ENCODE measurements around the gene ADRA2B. TPM values are rescaled to one million over a fixed set of nuclear protein-coding genes. Genes with fewer than 3 reads are reported as not detected.

Gene ADRA2B
- total and polyA plus RNA-seq, 2 donors (not counting 3 experiments of a cell fraction or from before 2014, with no cell fraction given): not detected

GRCh38 chr2:96156926-96157648 is 40.7 kb upstream of the ADRA2B start:
- H3K27me3 ChIP-seq (ENCODE audit: control insufficient read depth in 2 of 2, insufficient read depth in 2 of 2, low read length in 2 of 2): peaks cover 0 to 6% of the 10 kb centered on the region in 2 experiments

More at GRCh38 chr2:96156926-96157648, 40.7 kb upstream of the ADRA2B start:
- Histone ChIP-seq H3K4me3 (replicated peaks in 1 of 3; ENCODE audit: insufficient read depth in 1 of 3, low read depth in 1 of 3, low read length in 3 of 3) (no peak overlapping the region), H3K9me1 (replicated peaks; ENCODE audit: control insufficient read depth, extremely low read depth, insufficient read depth, low read length) (no peaks in the 10 kb centered on the region), H3K9ac (replicated peaks; ENCODE audit: extremely low read depth, insufficient read depth, low read length) (no peak overlapping the region), H3K27ac (ENCODE audit: insufficient read depth, low read depth, low read length) (no peak overlapping the region), H3K79me2 (ENCODE audit: control insufficient read depth, insufficient read depth, low read length) (no peaks in the 10 kb centered on the region), H4K20me1 (replicated peaks; ENCODE audit: control insufficient read depth, extremely low read depth, insufficient read depth, low read length) (no peaks in the 10 kb centered on the region), H3K4me1 (ENCODE audit: control insufficient read depth, extremely low read depth, insufficient read depth, low read length) (no peaks in the 10 kb centered on the region), H3K4me2 (ENCODE audit: insufficient read depth, low read length) (no peak overlapping the region), H2AFZ (ENCODE audit: low read depth, low read length) (no peak overlapping the region), H3K36me3 (ENCODE audit: control insufficient read depth in 2 of 2, extremely low read depth in 1 of 2, insufficient read depth in 2 of 2, low read length in 2 of 2) (no peaks in the 10 kb centered on the region), H3K9me3 (replicated peaks; ENCODE audit: control insufficient read depth, insufficient read depth, low read length) (no peaks in the 10 kb centered on the region)
- FAIRE-seq (no peak), DNase-seq (ENCODE audit: low read depth, low spot score) (no peak)
- ChIA-PET CTCF (interaction anchor here (4.0 kb wide), 1 partner anchor 18 kb away, joined by 23 read pairs; no protein-coding TSS in a partner anchor), POLR2A (interaction anchor here (0.6 kb wide), 1 partner anchor 84 kb away, joined by 6 read pairs; no protein-coding TSS in a partner anchor)
- intact Hi-C loops (cut with micrococcal nuclease): no loop called here
- TF ChIP-seq GATA2 (IDR thresholded peaks at IDR 0.05; ENCODE audit: insufficient read depth, insufficient read length, low read depth, low read length) (no peak), MYC (IDR thresholded peaks at IDR 0.05; ENCODE audit: low read depth, low read length) (no peak), JUN (IDR thresholded peaks at IDR 0.05; ENCODE audit: borderline replicate concordance, insufficient read depth, insufficient read length, low read depth) (no peak), EZH2 (IDR thresholded peaks at IDR 0.05; ENCODE audit: borderline replicate concordance, low read depth, low read length, severe bottlenecking) (no peak), FOS (IDR thresholded peaks at IDR 0.05; ENCODE audit: borderline replicate concordance, insufficient read depth, low read length) (no peak), POLR2A (IDR thresholded peaks at IDR 0.05; ENCODE audit: low read depth, low read length) (no peak)
- TF ChIP-seq, protein P1, sequence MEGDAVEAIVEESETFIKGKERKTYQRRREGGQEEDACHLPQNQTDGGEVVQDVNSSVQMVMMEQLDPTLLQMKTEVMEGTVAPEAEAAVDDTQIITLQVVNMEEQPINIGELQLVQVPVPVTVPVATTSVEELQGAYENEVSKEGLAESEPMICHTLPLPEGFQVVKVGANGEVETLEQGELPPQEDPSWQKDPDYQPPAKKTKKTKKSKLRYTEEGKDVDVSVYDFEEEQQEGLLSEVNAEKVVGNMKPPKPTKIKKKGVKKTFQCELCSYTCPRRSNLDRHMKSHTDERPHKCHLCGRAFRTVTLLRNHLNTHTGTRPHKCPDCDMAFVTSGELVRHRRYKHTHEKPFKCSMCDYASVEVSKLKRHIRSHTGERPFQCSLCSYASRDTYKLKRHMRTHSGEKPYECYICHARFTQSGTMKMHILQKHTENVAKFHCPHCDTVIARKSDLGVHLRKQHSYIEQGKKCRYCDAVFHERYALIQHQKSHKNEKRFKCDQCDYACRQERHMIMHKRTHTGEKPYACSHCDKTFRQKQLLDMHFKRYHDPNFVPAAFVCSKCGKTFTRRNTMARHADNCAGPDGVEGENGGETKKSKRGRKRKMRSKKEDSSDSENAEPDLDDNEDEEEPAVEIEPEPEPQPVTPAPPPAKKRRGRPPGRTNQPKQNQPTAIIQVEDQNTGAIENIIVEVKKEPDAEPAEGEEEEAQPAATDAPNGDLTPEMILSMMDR (IDR thresholded peaks at IDR 0.05; ENCODE audit: extremely low read depth in 1 of 2, insufficient read depth in 1 of 2, low read depth in 1 of 2, low read length in 2 of 2): no peak
- TF ChIP-seq, protein P2, sequence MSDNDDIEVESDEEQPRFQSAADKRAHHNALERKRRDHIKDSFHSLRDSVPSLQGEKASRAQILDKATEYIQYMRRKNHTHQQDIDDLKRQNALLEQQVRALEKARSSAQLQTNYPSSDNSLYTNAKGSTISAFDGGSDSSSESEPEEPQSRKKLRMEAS (IDR thresholded peaks at IDR 0.05; ENCODE audit: insufficient read depth, insufficient read length): no peak
- no TSS peak for BruUV-seq (replicated peaks)
- dilution Hi-C loops (cut with MboI; ENCODE audit: extremely low pct_ligation_motif_present, low sequenced_read_pairs): no loop called here

Data from endothelial cell of umbilical vein (primary cell).